Measurements from ENCODE around the gene CDNF.

- TF ChIP-seq CTCF (IDR thresholded peaks at IDR 0.05) (no peak), POLR2AphosphoS5 (IDR thresholded peaks at IDR 0.05) (no peak)
Measured at GRCh38 chr10:14860791-14861190, 23.0 kb upstream of the CDNF start.
